IMR-90 (cell line): ENCODE measurements around the gene SLC44A5. TPM values are rescaled to one million over a fixed set of nuclear protein-coding genes. Genes with fewer than 3 reads are reported as not detected.

ENCODE experiments used
- ATAC-seq: fragments of 200-7000 bp; cut with Tn5 transposase; 2 replicates; pipeline ENCODE4 v1.9.1; 2020; ENCODE audit warnings: low read depth, mild to moderate bottlenecking, moderate library complexity
- BruUV-seq: library from RNA; stranded (reverse); fragments of 400-500 nt; replicated peaks from 2 replicates; lab custom pipeline; 2021; lab: Mats Ljungman, UMichigan
- CTCF ChIA-PET: fragments of 300-600 bp; formaldehyde crosslinking; extraction: SDS; loops from one replicate; lab custom pipeline; 2021; ENCODE audit warnings: antibody characterized with exemption; lab: Yijun Ruan, JAX
- POLR2A ChIA-PET: fragments of 300-600 bp; sonication (Branson Sonifier 250); formaldehyde crosslinking; loops from one replicate; lab custom pipeline; 2022; ENCODE audit warnings: antibody characterized with exemption; ENCODE audit not compliant: unreplicated experiment; lab: Charles Lee
- DNase-seq: peaks from one replicate; pipeline ENCODE4 v3.0.0; 2013
- H2AFZ ChIP-seq: replicated peaks from 2 replicates; pipeline ENCODE3; 2013; ENCODE audit warnings: low read length, mild to moderate bottlenecking; ENCODE audit not compliant: poor library complexity
- H2AK5ac ChIP-seq: 2 replicates; pipeline ENCODE4 v1.6.1; 2013; ENCODE audit warnings: low read depth, low read length, inconsistent platforms
- H2AK9ac ChIP-seq: replicated peaks from 2 replicates; pipeline ENCODE3; 2013; ENCODE audit warnings: mild to moderate bottlenecking, low read depth, low read length, moderate library complexity; ENCODE audit not compliant: poor library complexity
- H2BK120ac ChIP-seq: 2 replicates; pipeline ENCODE4 v1.6.1; 2013; ENCODE audit warnings: low read depth, low read length, inconsistent platforms
- H2BK15ac ChIP-seq: 3 replicates; pipeline ENCODE4 v1.6.1; 2013; ENCODE audit warnings: low read depth, low read length, inconsistent platforms
- H2BK20ac ChIP-seq: 2 replicates; pipeline ENCODE4 v1.6.1; 2013; ENCODE audit warnings: low read depth, mild to moderate bottlenecking, inconsistent platforms, low read length, moderate library complexity
- H2BK5ac ChIP-seq: 2 replicates; pipeline ENCODE4 v1.6.1; 2013; ENCODE audit warnings: mild to moderate bottlenecking, low read depth, low read length, inconsistent platforms; ENCODE audit not compliant: poor library complexity, severe bottlenecking
- H3K14ac ChIP-seq: replicated peaks from 2 replicates; pipeline ENCODE4 v1.6.1; 2013; ENCODE audit warnings: low read depth, low read length, inconsistent platforms
- H3K18ac ChIP-seq: 2 replicates; pipeline ENCODE4 v1.6.1; 2013; ENCODE audit warnings: low read depth, low read length, control low read depth
- H3K23ac ChIP-seq: 2 replicates; pipeline ENCODE4 v1.6.1; 2013; ENCODE audit warnings: low read depth, low read length, inconsistent platforms
- H3K27ac ChIP-seq: 2 replicates; pipeline ENCODE4 v1.5.1; 2013; ENCODE audit warnings: mild to moderate bottlenecking, control low read depth, low read length; ENCODE audit not compliant: insufficient read depth
- H3K27me3 ChIP-seq: 2 replicates; pipeline ENCODE4 v1.6.1; 2013; ENCODE audit warnings: low read length; ENCODE audit not compliant: control insufficient read depth, insufficient read depth
- H3K36me3 ChIP-seq: 2 replicates; pipeline ENCODE4 v1.6.1; 2013; ENCODE audit warnings: low read length, mixed read lengths; ENCODE audit not compliant: control insufficient read depth, insufficient read depth
- H3K4ac ChIP-seq: 2 replicates; pipeline ENCODE4 v1.6.1; 2013; ENCODE audit warnings: low read depth, low read length, inconsistent platforms
- H3K4me1 ChIP-seq: 2 replicates; pipeline ENCODE4 v1.6.1; 2013; ENCODE audit warnings: low read length, mixed read lengths; ENCODE audit not compliant: control insufficient read depth, insufficient read depth
- H3K4me2 ChIP-seq: 2 replicates; pipeline ENCODE4 v1.6.1; 2013; ENCODE audit warnings: low read depth, mild to moderate bottlenecking, control low read depth, low read length, moderate library complexity
- H3K4me3 ChIP-seq: 2 replicates; pipeline ENCODE4 v1.5.1; 2013; ENCODE audit warnings: low read depth, mild to moderate bottlenecking, control low read depth, low read length, moderate library complexity; ENCODE audit not compliant: insufficient read depth
- H3K56ac ChIP-seq: 2 replicates; pipeline ENCODE4 v1.6.1; 2013; ENCODE audit warnings: low read length, inconsistent platforms; ENCODE audit not compliant: insufficient read depth; ENCODE audit errors: extremely low read depth
- H3K79me1 ChIP-seq, 2 experiments: 2 replicates each; pipeline ENCODE4 v1.6.1; 2013; ENCODE audit warnings: low read length in 2 of 2, inconsistent platforms in 1 of 2, low read depth in 1 of 2
- H3K9ac ChIP-seq: 2 replicates; pipeline ENCODE4 v1.6.1; 2013; ENCODE audit warnings: low read depth, low read length, control low read depth
- H3K9me1 ChIP-seq: 2 replicates; pipeline ENCODE4 v1.6.1; 2013; ENCODE audit warnings: low read length, inconsistent platforms; ENCODE audit not compliant: insufficient read depth
- H3K9me3 ChIP-seq: 2 replicates; pipeline ENCODE4 v1.6.1; 2013; ENCODE audit warnings: low read length; ENCODE audit not compliant: control insufficient read depth, insufficient read depth
- H4K20me1 ChIP-seq: 2 replicates; pipeline ENCODE4 v1.6.1; 2013; ENCODE audit warnings: low read length, inconsistent platforms; ENCODE audit not compliant: insufficient read depth
- H4K5ac ChIP-seq: 2 replicates; pipeline ENCODE4 v1.6.1; 2013; ENCODE audit warnings: mild to moderate bottlenecking, low read depth, low read length, control low read depth
- H4K8ac ChIP-seq, 2 experiments: 2 replicates each; pipeline ENCODE4 v1.6.1; 2013; ENCODE audit warnings: low read depth in 2 of 2, low read length in 2 of 2, control low read depth in 1 of 2, inconsistent platforms in 1 of 2
- H4K91ac ChIP-seq: 2 replicates; pipeline ENCODE4 v1.6.1; 2013; ENCODE audit warnings: low read depth, low read length, inconsistent platforms; ENCODE audit not compliant: insufficient read depth
- CHD1 ChIP-seq: IDR thresholded peaks from 2 replicates; pipeline ENCODE4 v1.6.1; 2012; ENCODE audit warnings: low read depth, low read length, improper control_type of control experiment
- MAZ ChIP-seq: IDR thresholded peaks from 2 replicates; pipeline ENCODE4 v1.6.1; 2012; ENCODE audit warnings: low read depth, mild to moderate bottlenecking, low read length, improper control_type of control experiment, moderate library complexity, borderline replicate concordance
- RFX5 ChIP-seq: IDR thresholded peaks from 2 replicates; pipeline ENCODE4 v1.8.0; 2012; ENCODE audit warnings: low read depth, mild to moderate bottlenecking, low read length, moderate library complexity
- SMC3 ChIP-seq: fragments of 150-350 bp; IDR thresholded peaks from 2 replicates; pipeline ENCODE4 v1.6.1; 2016; ENCODE audit warnings: low read depth, mild to moderate bottlenecking, antibody characterized with exemption, low read length, moderate library complexity
- dilution Hi-C: fragments of 300-500 bp; cut with HindIII; formaldehyde crosslinking; loops from one replicate; pipeline ENCODE4 v1.14.3; 2018; ENCODE audit warnings: low sequenced_read_pairs; ENCODE audit not compliant: unreplicated experiment
- in situ Hi-C: fragments of 300-500 bp; cut with MboI; formaldehyde crosslinking; loops from 3 replicates; pipeline ENCODE4 v1.14.3; 2019; ENCODE audit warnings: low sequenced_read_pairs, inconsistent platforms, mixed read lengths
- intact Hi-C: fragments of 100-400 bp; cut with micrococcal nuclease; formaldehyde crosslinking; loops from 2 replicates; pipeline ENCODE4 v1.10.0; 2022
- polyA plus RNA-seq, 3 experiments: library from polyadenylated mRNA; depleted of rRNA; stranded (reverse); fragments of >200 nt; gene quantifications; 2 replicates each; pipeline ENCODE4 v1.2.3, GENCODE V29; 2012; ENCODE audit warnings: low replicate concordance in 1 of 3
- total RNA-seq: library from RNA; depleted of rRNA; stranded (reverse); fragments of >200 nt; gene quantifications from 2 replicates; pipeline ENCODE4 v1.2.3, GENCODE V29; 2012

SLC44A5 gene
- total and polyA plus RNA-seq, 2 of the 4 experiments (the other 2 are of a cell fraction) = under 0.01 TPM; not detected in 1

GRCh38 chr1:75430526-75430925 lies 180.4 kb downstream of the SLC44A5 start:
- H3K27me3 ChIP-seq = no peaks in the 10 kb centered on the region
- no peaks in the 10 kb centered on the region for H3K79me1 ChIP-seq
- no peak overlapping the region for H3K18ac ChIP-seq
- no peak overlapping the region for H2BK15ac ChIP-seq
- no peak overlapping the region for H2AK9ac ChIP-seq
- no peak overlapping the region for H3K27ac ChIP-seq
- no peak overlapping the region for H3K4ac ChIP-seq
- no TSS peak for BruUV-seq
- no peak overlapping the region for H2AFZ ChIP-seq
- no peak overlapping the region for H4K91ac ChIP-seq
- H2BK5ac ChIP-seq = no peak overlapping the region
- intact Hi-C loops (no loop called here), dilution Hi-C loops (no loop called here), in situ Hi-C loops (no loop called here)
- no peak overlapping the region for H2AK5ac ChIP-seq
- no peak overlapping the region for H3K4me2 ChIP-seq
- peaks cover 10% of the 10 kb centered on the region for H3K9me3 ChIP-seq
- H3K9me1 ChIP-seq = no peaks in the 10 kb centered on the region
- ATAC-seq (no peak), DNase-seq (no peak)
- H3K4me3 ChIP-seq = no peak overlapping the region
- H3K4me1 ChIP-seq = no peaks in the 10 kb centered on the region
- H4K8ac ChIP-seq = no peak overlapping the region
- no peak overlapping the region for H2BK20ac ChIP-seq
- ChIA-PET POLR2A (no interaction called here), CTCF (no interaction called here)
- no peak overlapping the region for H3K56ac ChIP-seq
- no peak overlapping the region for H3K14ac ChIP-seq
- H3K36me3 ChIP-seq = no peaks in the 10 kb centered on the region
- H3K9ac ChIP-seq = no peak overlapping the region
- TF ChIP-seq CHD1 (no peak), MAZ (no peak), SMC3 (no peak), RFX5 (no peak)
- H4K5ac ChIP-seq = no peak overlapping the region
- no peaks in the 10 kb centered on the region for H4K20me1 ChIP-seq
- H2BK120ac ChIP-seq = no peak overlapping the region
- H3K23ac ChIP-seq = no peak overlapping the region
